Astrocyte of the cerebellum (primary cell): ENCODE measurements around the gene CDV3.

Experiments
- DNase-seq: peaks from one replicate; pipeline ENCODE4 v3.0.0-alpha.2; 2011; ENCODE audit warnings: low read depth
- H3K4me3 ChIP-seq: 2 replicates; pipeline ENCODE4 v1.5.1; 2011; ENCODE audit warnings: mild to moderate bottlenecking, low read depth, low read length, moderate library complexity
- in situ Hi-C: cut with HindIII; loops from 2 replicates; pipeline ENCODE4 v1.10.0; 2017; ENCODE audit warnings: low sequenced_read_pairs
- TF ChIP-seq, protein P1 (sequence below): IDR thresholded peaks from 2 replicates; pipeline ENCODE4 v1.5.1; 2012; ENCODE audit warnings: low read length, low read depth, moderate library complexity, mild to moderate bottlenecking; ENCODE audit errors: missing control alignments

The CDV3 gene

DNA sequence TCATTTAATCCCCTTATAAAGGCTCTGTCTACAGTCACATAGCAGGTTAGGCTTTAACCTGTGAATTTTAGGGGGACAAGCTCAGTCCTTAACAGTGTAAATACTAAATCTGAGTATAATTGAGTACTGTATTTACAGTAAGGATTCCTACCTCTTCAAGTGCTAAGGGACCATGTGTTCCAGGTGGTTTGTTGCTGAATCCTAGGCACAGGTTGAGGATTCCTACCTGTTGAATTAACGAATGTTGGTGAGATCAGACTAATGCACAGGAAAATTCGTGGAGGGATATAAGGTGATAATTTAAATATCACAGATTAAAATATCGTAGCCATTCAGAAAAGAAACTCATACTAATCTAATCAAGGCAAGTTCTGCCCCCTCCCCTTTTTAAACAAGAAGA, 24.9 kb downstream of the CDV3 start:
- in situ Hi-C loops, result no loop called here
- H3K4me3 ChIP-seq, result no peak overlapping the region
- TF ChIP-seq, protein P1, sequence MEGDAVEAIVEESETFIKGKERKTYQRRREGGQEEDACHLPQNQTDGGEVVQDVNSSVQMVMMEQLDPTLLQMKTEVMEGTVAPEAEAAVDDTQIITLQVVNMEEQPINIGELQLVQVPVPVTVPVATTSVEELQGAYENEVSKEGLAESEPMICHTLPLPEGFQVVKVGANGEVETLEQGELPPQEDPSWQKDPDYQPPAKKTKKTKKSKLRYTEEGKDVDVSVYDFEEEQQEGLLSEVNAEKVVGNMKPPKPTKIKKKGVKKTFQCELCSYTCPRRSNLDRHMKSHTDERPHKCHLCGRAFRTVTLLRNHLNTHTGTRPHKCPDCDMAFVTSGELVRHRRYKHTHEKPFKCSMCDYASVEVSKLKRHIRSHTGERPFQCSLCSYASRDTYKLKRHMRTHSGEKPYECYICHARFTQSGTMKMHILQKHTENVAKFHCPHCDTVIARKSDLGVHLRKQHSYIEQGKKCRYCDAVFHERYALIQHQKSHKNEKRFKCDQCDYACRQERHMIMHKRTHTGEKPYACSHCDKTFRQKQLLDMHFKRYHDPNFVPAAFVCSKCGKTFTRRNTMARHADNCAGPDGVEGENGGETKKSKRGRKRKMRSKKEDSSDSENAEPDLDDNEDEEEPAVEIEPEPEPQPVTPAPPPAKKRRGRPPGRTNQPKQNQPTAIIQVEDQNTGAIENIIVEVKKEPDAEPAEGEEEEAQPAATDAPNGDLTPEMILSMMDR, result no peak
- no peak for DNase-seq

DNA sequence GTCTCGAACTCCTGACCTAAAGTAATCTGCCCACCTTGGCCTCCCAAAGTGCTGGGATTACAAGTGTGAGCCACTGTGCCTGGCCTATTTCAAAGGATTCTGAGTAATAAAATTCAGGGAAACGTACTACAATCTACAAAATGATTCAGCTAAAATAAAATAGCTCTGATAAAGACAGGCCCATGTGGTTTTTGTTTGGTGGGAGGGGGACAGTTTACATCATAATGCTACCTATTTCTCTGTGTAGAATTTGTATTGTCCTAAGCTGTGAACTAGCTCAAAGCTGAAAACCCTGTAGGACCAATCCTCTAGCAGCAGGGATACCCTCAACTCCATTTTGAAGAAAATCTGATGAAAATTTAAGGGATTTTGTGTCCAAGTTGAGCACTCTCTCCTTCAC, 25.8 kb downstream of the CDV3 start:
- in situ Hi-C loops, result no loop called here
- no peak overlapping the region for H3K4me3 ChIP-seq
- no peak for DNase-seq
- TF ChIP-seq, protein P1, result no peak

DNA sequence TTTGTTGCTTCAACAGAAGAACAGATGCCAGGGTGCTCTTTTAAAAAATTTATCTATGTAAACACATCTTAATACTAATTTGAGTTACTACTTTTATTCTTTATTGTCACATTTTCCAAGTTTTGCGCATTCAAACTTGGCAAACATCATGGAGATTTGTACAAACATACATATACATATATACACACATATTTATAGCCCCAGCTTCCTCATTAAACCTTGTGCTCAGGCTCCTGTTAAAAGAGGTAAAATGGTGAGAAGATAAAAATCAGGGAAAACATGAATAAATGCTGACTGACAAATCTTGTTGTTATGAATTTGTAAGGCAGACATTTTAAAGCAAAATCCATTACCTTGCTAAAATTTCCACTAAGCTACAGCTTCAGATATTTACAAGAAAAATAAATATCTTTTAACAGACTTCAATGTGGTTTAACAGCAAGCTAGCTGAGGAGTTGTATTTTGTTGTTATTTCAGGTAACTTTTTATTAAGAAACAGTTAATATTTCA, 27.1 kb downstream of the CDV3 start:
- in situ Hi-C loops, result no loop called here
- TF ChIP-seq, protein P1, result no peak
- H3K4me3 ChIP-seq, result no peak overlapping the region
- no peak for DNase-seq

DNA sequence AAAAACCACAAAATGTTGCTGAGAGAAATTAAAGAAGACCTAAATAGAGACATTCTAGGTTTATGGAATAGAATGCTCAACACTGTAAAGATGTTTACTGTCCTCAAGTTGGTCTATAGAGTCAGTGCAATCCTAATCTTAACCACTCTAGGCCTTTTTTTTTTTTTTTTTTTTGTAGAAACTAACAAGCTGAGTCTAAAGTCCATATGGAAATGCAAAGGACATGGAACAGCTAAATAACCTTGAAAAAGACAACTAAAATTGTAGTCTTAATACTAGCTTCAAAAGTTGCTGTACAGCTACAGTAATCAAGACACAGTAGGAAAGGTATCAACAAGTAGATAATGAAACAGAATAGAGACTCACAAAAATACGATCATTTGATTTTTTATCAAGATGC, 32.9 kb downstream of the CDV3 start:
- TF ChIP-seq, protein P1, result no peak
- no peak overlapping the region for H3K4me3 ChIP-seq
- in situ Hi-C loops, result no loop called here
- DNase-seq, result no peak

DNA sequence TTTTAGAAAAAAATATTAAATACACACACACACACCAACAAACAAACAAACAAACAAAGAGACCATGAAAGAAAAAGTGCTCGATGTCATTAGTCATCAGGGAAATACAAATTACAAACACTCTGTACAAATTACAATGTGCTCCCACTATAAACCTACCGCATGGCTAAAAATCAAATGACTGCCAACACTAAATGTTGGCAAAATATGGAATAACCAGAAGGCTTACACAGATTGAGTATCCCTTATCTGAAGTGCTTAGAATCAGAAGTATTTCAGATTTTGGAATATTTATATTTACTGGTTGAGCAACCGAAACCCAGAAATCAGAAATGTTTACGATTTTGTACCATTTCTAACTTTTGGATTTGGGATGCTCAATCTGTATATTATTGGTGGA, 33.4 kb downstream of the CDV3 start:
- TF ChIP-seq, protein P1, result no peak
- H3K4me3 ChIP-seq, result no peak overlapping the region
- no peak for DNase-seq
- in situ Hi-C loops, result no loop called here

DNA sequence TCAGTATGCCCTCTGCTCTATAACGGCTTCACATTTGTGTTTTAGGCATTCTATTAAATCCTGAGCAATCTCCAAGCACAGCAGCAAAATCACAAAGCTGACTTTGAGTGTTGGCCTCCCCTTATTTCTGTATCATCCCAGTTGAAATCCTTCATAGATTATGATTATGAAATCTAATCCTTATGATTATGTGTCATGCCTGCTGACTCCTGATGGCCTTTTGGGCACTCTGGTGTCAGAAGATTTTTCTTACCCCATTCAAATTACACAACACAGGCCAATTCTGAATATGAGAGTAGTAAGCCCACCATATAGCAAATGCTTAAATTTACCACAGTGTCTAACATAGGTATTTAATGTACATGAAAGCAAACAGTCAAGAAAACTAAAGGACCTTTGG, 34.3 kb downstream of the CDV3 start:
- TF ChIP-seq, protein P1, result no peak

DNA sequence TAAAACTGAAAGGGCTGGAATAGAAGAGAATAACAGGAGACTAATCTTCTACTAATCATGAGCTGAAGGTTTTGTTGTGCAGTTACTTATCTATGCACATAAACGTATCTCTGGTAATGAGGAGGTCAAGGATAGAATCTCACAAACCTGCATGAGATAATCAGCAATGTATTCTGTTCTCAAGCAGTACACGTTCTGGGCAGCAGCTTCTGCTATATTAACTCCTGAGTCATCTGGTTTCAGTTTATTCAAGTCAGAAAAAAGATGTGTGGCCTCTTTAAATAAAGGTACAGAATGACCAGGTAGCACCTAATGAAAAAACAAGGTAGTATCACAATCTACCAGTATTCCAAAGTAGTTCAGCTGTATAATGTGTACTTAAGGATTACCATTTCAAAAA, 34.9 kb downstream of the CDV3 start:
- in situ Hi-C loops, result no loop called here

More for the DNA sequence above, 34.3 kb downstream of the CDV3 start:
- DNase-seq, result no peak
- no peak overlapping the region for H3K4me3 ChIP-seq
- in situ Hi-C loops, result no loop called here

More for the DNA sequence above, 34.9 kb downstream of the CDV3 start:
- no peak for DNase-seq
- TF ChIP-seq, protein P1, result no peak
- no peak overlapping the region for H3K4me3 ChIP-seq
